Transverse colon (tissue), 4 donors: ENCODE results near the gene PACRG.

Experiments
- CTCF ChIP-seq, 5 experiments: fragments of 200-600 bp in 3 of 5; fragments of 450-650 bp in 2 of 5; sonication (generic) in 3 of 5; IDR thresholded peaks; 1 replicate in 2 of 5; 2 replicates in 3 of 5; pipeline ENCODE4 v1.5.1; 2016 to 2017; ENCODE audit warnings: antibody characterized with exemption in 5 of 5, inconsistent platforms in 3 of 5, mild to moderate bottlenecking in 2 of 5, moderate library complexity in 1 of 5
- POLR2A ChIP-seq: fragments of 450-650 bp; IDR thresholded peaks from one replicate; pipeline ENCODE4 v1.6.1; 2016; ENCODE audit warnings: antibody characterized with exemption, mild to moderate bottlenecking, moderate library complexity
- POLR2AphosphoS5 ChIP-seq, 3 donors: sonication (generic); formaldehyde crosslinking; IDR thresholded peaks; one replicate each; pipeline ENCODE4 v1.6.1; 2016; ENCODE audit warnings: antibody characterized with exemption in 3 of 3

- TF ChIP-seq POLR2AphosphoS5 (IDR thresholded peaks at IDR 0.05) (no peak), CTCF (IDR thresholded peaks at IDR 0.05) (no peak), POLR2A (no peak)
These were observed 212.7 kb downstream of the PACRG start for GRCh38 chr6:162940426-162940825.
